PC-3 (cell line): Measurements from ENCODE around the gene STARD7. TPM values are rescaled to one million over a fixed set of nuclear protein-coding genes. Genes with fewer than 3 reads are reported as not detected.

Experiments used
- ATAC-seq: fragments of 200-7000 bp; cut with Tn5 transposase; 2 replicates; pipeline ENCODE4 v1.9.1; 2020; ENCODE audit warnings: mild to moderate bottlenecking, moderate library complexity
- BruUV-seq: library from RNA; stranded (reverse); fragments of 400-500 nt; replicated peaks from 2 replicates; lab custom pipeline; 2021; lab: Mats Ljungman, UMichigan
- CTCF ChIA-PET: fragments of 300-600 bp; sonication (Branson Sonifier 250); formaldehyde crosslinking; loops from one replicate; lab custom pipeline; 2022; ENCODE audit warnings: antibody characterized with exemption; lab: Charles Lee
- POLR2A ChIA-PET: fragments of 300-600 bp; sonication (Branson Sonifier 250); formaldehyde crosslinking; loops from one replicate; lab custom pipeline; 2022; ENCODE audit warnings: antibody characterized with exemption; ENCODE audit not compliant: unreplicated experiment; lab: Charles Lee
- DNase-seq: peaks from one replicate; pipeline ENCODE4 v3.0.0-alpha.2; 2015
- H2AFZ ChIP-seq: fragments of 300-600 bp; sonication (generic); 2 replicates; pipeline ENCODE4 v1.6.0; 2016; ENCODE audit warnings: antibody characterized with exemption, low read length
- H3F3A ChIP-seq: fragments of 300-600 bp; sonication (generic); one replicate; pipeline ENCODE4 v1.6.0; 2017; ENCODE audit warnings: antibody characterized with exemption, low read length, control low read depth, mild to moderate bottlenecking; ENCODE audit not compliant: unreplicated experiment
- H3K27ac ChIP-seq: fragments of 300-600 bp; sonication (generic); 2 replicates; pipeline ENCODE4 v1.5.1; 2016; ENCODE audit warnings: mild to moderate bottlenecking, low read length
- H3K27me3 ChIP-seq: fragments of 300-600 bp; sonication (generic); 2 replicates; pipeline ENCODE4 v1.6.1; 2016; ENCODE audit warnings: low read length, mixed read lengths
- H3K36me3 ChIP-seq: fragments of 300-600 bp; sonication (generic); 2 replicates; pipeline ENCODE4 v1.6.1; 2016; ENCODE audit warnings: low read depth, mixed run types, low read length, mixed read lengths
- H3K4me1 ChIP-seq: fragments of 300-600 bp; sonication (generic); 2 replicates; pipeline ENCODE4 v1.5.1; 2016; ENCODE audit warnings: low read length; ENCODE audit not compliant: insufficient read depth
- H3K4me2 ChIP-seq: fragments of 300-600 bp; sonication (generic); 2 replicates; pipeline ENCODE4 v1.6.0; 2016; ENCODE audit warnings: low read length
- H3K4me3 ChIP-seq: fragments of 300-600 bp; sonication (generic); 2 replicates; pipeline ENCODE4 v1.5.1; 2016; ENCODE audit warnings: mild to moderate bottlenecking, low read length, mixed read lengths
- H3K79me2 ChIP-seq: fragments of 300-600 bp; sonication (generic); 2 replicates; pipeline ENCODE4 v1.6.1; 2017; ENCODE audit warnings: low read length, mixed read lengths
- H3K9ac ChIP-seq: fragments of 300-600 bp; sonication (generic); 2 replicates; pipeline ENCODE4 v1.6.0; 2016; ENCODE audit warnings: mild to moderate bottlenecking, low read length
- H3K9me2 ChIP-seq: fragments of 300-600 bp; sonication (generic); replicated peaks from 2 replicates; pipeline ENCODE4 v1.6.1; 2016; ENCODE audit warnings: mixed run types, low read length, mixed read lengths
- H3K9me3 ChIP-seq: fragments of 300-600 bp; sonication (generic); 2 replicates; pipeline ENCODE4 v1.6.1; 2016; ENCODE audit warnings: low read length, mixed read lengths
- H4K20me1 ChIP-seq: fragments of 300-600 bp; sonication (generic); 2 replicates; pipeline ENCODE4 v1.6.1; 2016; ENCODE audit warnings: low read length, mixed read lengths
- CTCF ChIP-seq: fragments of 300-600 bp; sonication (generic); conservative IDR thresholded peaks from 2 replicates; pipeline ENCODE4 v1.5.1; 2017; ENCODE audit warnings: antibody characterized with exemption, low read depth, mild to moderate bottlenecking, low read length
- EZH2 ChIP-seq: fragments of 300-600 bp; sonication (generic); IDR thresholded peaks from one replicate; pipeline ENCODE4 v1.6.1; 2017; ENCODE audit warnings: antibody characterized with exemption, mild to moderate bottlenecking, low read length; ENCODE audit not compliant: unreplicated experiment
- EZH2phosphoT487 ChIP-seq: fragments of 300-600 bp; sonication (generic); IDR thresholded peaks from 2 replicates; pipeline ENCODE4 v1.6.1; 2018; ENCODE audit warnings: mild to moderate bottlenecking, antibody characterized with exemption, low read length, borderline replicate concordance
- intact Hi-C: fragments of 100-400 bp; cut with micrococcal nuclease; formaldehyde crosslinking; loops from 2 replicates; pipeline ENCODE4 v1.9.0; 2023
- total RNA-seq: library from RNA; depleted of rRNA; stranded (reverse); fragments of >200 nt; gene quantifications from 2 replicates; pipeline ENCODE4 v1.2.3, GENCODE V29; 2014

STARD7 gene
- total RNA-seq, 1 experiment from 2014 or later: 169 TPM

GRCh38 chr2:96236882-96237281 lies 28.3 kb upstream of the STARD7 start:
- POLR2A ChIA-PET: interaction anchor here (0.6 kb wide), 1 partner anchor 99 kb away, joined by 3 read pairs; no protein-coding TSS in a partner anchor
- TF ChIP-seq EZH2 (no peak), EZH2phosphoT487 (no peak), CTCF (no peak)
- no peaks in the 10 kb centered on the region for H3K9me2 ChIP-seq
- H2AFZ ChIP-seq: no peak overlapping the region
- ATAC-seq: no peak
- intact Hi-C loops: no loop called here
- BruUV-seq: no TSS peak
- no peaks in the 10 kb centered on the region for H4K20me1 ChIP-seq
- DNase-seq: no peak
- CTCF ChIA-PET: no interaction called here
- no peak overlapping the region for H3K4me2 ChIP-seq
- no peaks in the 10 kb centered on the region for H3K9me3 ChIP-seq
- no peaks in the 10 kb centered on the region for H3K79me2 ChIP-seq
- H3K4me3 ChIP-seq: no peak overlapping the region
- H3K4me1 ChIP-seq: peaks cover 1% of the 10 kb centered on the region; the same call in 1 of the 2 replicates
- no peak overlapping the region for H3K27ac ChIP-seq
- H3K36me3 ChIP-seq: no peaks in the 10 kb centered on the region
- H3K27me3 ChIP-seq: no peaks in the 10 kb centered on the region
- no peak overlapping the region for H3K9ac ChIP-seq
- H3F3A ChIP-seq: no peaks in the 10 kb centered on the region

- H3K4me3 ChIP-seq: no peak overlapping the region
- no peaks in the 10 kb centered on the region for H3K9me3 ChIP-seq
- intact Hi-C loops: no loop called here
- H3K79me2 ChIP-seq: no peaks in the 10 kb centered on the region
- H3K27me3 ChIP-seq: no peaks in the 10 kb centered on the region
- no peak for DNase-seq
- no peak overlapping the region for H3K4me2 ChIP-seq
- POLR2A ChIA-PET: no interaction called here
- H3K9me2 ChIP-seq: no peaks in the 10 kb centered on the region
- no peak for ATAC-seq
- no peaks in the 10 kb centered on the region for H3K4me1 ChIP-seq
- CTCF ChIA-PET: no interaction called here
- TF ChIP-seq EZH2 (no peak), CTCF (no peak), EZH2phosphoT487 (no peak)
- no peaks in the 10 kb centered on the region for H3K36me3 ChIP-seq
- no TSS peak for BruUV-seq
- no peaks in the 10 kb centered on the region for H3F3A ChIP-seq
- H2AFZ ChIP-seq: no peak overlapping the region
- H3K9ac ChIP-seq: no peak overlapping the region
- no peaks in the 10 kb centered on the region for H4K20me1 ChIP-seq
- no peak overlapping the region for H3K27ac ChIP-seq
These were observed 25.3 kb upstream of the STARD7 start for GRCh38 chr2:96233880-96234316.

- H3K79me2 ChIP-seq: no peaks in the 10 kb centered on the region
- no peak overlapping the region for H3K4me3 ChIP-seq
- no peaks in the 10 kb centered on the region for H3K36me3 ChIP-seq
- intact Hi-C loops: no loop called here
- no peaks in the 10 kb centered on the region for H3K9me2 ChIP-seq
- no peaks in the 10 kb centered on the region for H3K9me3 ChIP-seq
- ChIA-PET CTCF (no interaction called here), POLR2A (interaction anchor here (0.5 kb wide), 1 partner anchor 44 kb away, joined by 7 read pairs; no protein-coding TSS in a partner anchor)
- DNase-seq: no peak
- ATAC-seq: no peak
- no peaks in the 10 kb centered on the region for H3F3A ChIP-seq
- BruUV-seq: no TSS peak
- no peak overlapping the region for H2AFZ ChIP-seq
- no peak for TF ChIP-seq CTCF
- no peak for TF ChIP-seq EZH2
- TF ChIP-seq EZH2phosphoT487: no peak
- H3K27me3 ChIP-seq: no peaks in the 10 kb centered on the region
- H3K27ac ChIP-seq: no peak overlapping the region
- H3K4me1 ChIP-seq: no peaks in the 10 kb centered on the region
- H4K20me1 ChIP-seq: no peaks in the 10 kb centered on the region
- H3K4me2 ChIP-seq: no peak overlapping the region
- H3K9ac ChIP-seq: no peak overlapping the region
These were observed 24.8 kb upstream of the STARD7 start for GRCh38 chr2:96233436-96233835.
